ENCODE results near the gene ZC2HC1B.

DNA sequence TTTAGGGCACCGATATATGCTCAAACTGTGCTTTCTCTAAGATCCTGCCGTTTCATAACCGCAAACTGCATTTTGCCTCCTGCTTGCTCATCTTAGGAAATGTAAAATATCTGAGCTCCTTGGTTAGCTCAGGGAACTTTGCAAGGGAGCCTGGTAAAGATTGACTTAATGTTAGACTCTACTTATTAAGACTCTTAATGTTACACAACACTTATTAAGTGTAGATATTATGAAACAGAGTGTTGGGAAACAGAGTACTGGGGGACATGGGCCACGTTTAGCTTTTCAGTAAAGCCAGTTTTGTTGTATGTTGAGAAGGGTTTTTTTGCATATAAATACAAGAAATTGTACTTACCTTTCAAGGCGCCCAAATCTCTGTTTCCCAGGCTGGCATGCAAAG lies 19.2 kb upstream of the ZC2HC1B start:
- TF ChIP-seq, protein P1, sequence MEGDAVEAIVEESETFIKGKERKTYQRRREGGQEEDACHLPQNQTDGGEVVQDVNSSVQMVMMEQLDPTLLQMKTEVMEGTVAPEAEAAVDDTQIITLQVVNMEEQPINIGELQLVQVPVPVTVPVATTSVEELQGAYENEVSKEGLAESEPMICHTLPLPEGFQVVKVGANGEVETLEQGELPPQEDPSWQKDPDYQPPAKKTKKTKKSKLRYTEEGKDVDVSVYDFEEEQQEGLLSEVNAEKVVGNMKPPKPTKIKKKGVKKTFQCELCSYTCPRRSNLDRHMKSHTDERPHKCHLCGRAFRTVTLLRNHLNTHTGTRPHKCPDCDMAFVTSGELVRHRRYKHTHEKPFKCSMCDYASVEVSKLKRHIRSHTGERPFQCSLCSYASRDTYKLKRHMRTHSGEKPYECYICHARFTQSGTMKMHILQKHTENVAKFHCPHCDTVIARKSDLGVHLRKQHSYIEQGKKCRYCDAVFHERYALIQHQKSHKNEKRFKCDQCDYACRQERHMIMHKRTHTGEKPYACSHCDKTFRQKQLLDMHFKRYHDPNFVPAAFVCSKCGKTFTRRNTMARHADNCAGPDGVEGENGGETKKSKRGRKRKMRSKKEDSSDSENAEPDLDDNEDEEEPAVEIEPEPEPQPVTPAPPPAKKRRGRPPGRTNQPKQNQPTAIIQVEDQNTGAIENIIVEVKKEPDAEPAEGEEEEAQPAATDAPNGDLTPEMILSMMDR (IDR thresholded peaks at IDR 0.05), result no peak
- TF ChIP-seq POLR2A (IDR thresholded peaks at IDR 0.05), result no peak
